Body of pancreas (tissue), 4 donors: Measurements from ENCODE around the gene CYP46A1. TPM values are rescaled to one million over a fixed set of nuclear protein-coding genes. Genes with fewer than 3 reads are reported as not detected.

Source experiments
- ATAC-seq: fragments of 150-250 bp; one replicate; pipeline ENCODE4 v1.9.1; 2016
- DNase-seq, 4 donors: peaks; one replicate each; pipeline ENCODE4 v3.0.0-alpha.2; 2019
- H3K27ac ChIP-seq, 4 donors: fragments of 200-600 bp; sonication (generic); 1 replicate in 3 of 4; 2 replicates in 1 of 4; pipeline versions ENCODE4 v1.5.1 to v1.6.1; 2016 to 2019; ENCODE audit warnings: mild to moderate bottlenecking in 1 of 4, mixed read lengths in 1 of 4, moderate library complexity in 1 of 4
- H3K27me3 ChIP-seq, 2 donors: fragments of 200-600 bp; sonication (generic); one replicate each; pipeline ENCODE4 v1.6.0; 2016; ENCODE audit warnings: mild to moderate bottlenecking in 1 of 2
- H3K36me3 ChIP-seq, 2 donors: fragments of 200-600 bp; sonication (generic); replicated peaks in 1 of 2; 2 replicates each; pipeline ENCODE4 v1.5.1; 2016; ENCODE audit warnings: low read depth in 2 of 2; ENCODE audit not compliant: insufficient read depth in 1 of 2
- H3K4me1 ChIP-seq: fragments of 200-600 bp; sonication (generic); one replicate; pipeline ENCODE4 v1.6.0; 2016
- H3K4me3 ChIP-seq, 2 donors: fragments of 200-600 bp; sonication (generic); 1 replicate in 1 of 2; 2 replicates in 1 of 2; pipeline ENCODE4 v1.5.1; 2016 to 2019
- H3K9me3 ChIP-seq, 3 donors: fragments of 200-600 bp; sonication (generic); 1 replicate in 2 of 3; 2 replicates in 1 of 3; pipeline ENCODE4 v1.5.1; 2016
- CTCF ChIP-seq, 7 experiments: fragments of 450-650 bp in 4 of 7; fragments of 200-600 bp in 3 of 7; sonication (generic) in 3 of 7; IDR thresholded peaks; one replicate each; pipeline ENCODE4 v1.5.1; 2016 to 2019; ENCODE audit warnings: antibody characterized with exemption in 7 of 7
- POLR2A ChIP-seq, 3 donors: fragments of 450-650 bp; IDR thresholded peaks; one replicate each; pipeline ENCODE4 v1.6.1; 2016; ENCODE audit warnings: antibody characterized with exemption in 3 of 3, mild to moderate bottlenecking in 2 of 3
- WGBS, 2 donors: methylation state at CpG; one replicate each; pipeline ENCODE4 v1.1.5; 2017; 5-methylcytosine and 5-hydroxymethylcytosine counted together
- intact Hi-C: fragments of 100-400 bp; cut with DNase I; formaldehyde crosslinking; loops from one replicate; pipeline ENCODE4 v1.15.1; 2023
- total RNA-seq, 2 donors: library from RNA; depleted of rRNA; stranded (reverse); fragments of >200 nt; gene quantifications; one replicate each; pipeline ENCODE4 v1.1.0, GENCODE V29; 2016

Gene CYP46A1
- total RNA-seq, 2 donors from 2014 or later = 1.3 to 4.9 TPM

GRCh38 chr14:99751539-99752485 is 67.7 kb downstream of the CYP46A1 start:
- intact Hi-C loops = no loop called here
- DNase-seq (no peak), ATAC-seq (no peak)
- Histone ChIP-seq H3K4me1 (peaks cover 49% of the 10 kb centered on the region), H3K27me3 (no peaks in the 10 kb centered on the region), H3K36me3 (no peaks in the 10 kb centered on the region), H3K4me3 (no peak overlapping the region), H3K27ac (peak overlapping the region in 3 of 4 donors; percentile 5 to 57 (median 44)), H3K9me3 (no peaks in the 10 kb centered on the region)
- TF ChIP-seq CTCF (IDR thresholded peaks at IDR 0.05) (no peak), POLR2A (IDR thresholded peaks at IDR 0.05) (no peak)
- WGBS, 2 donors = 56 to 77% methylated on average over 16 to 25 of the region's 25 CpGs

GRCh38 chr14:99752486-99753121 is 68.5 kb downstream of the CYP46A1 start:
- peak in 1 of 4 donors; percentile 16 for DNase-seq
- peaks cover 45% of the 10 kb centered on the region for H3K4me1 ChIP-seq
- intact Hi-C loops = no loop called here

GRCh38 chr14:99753225-99754140 is 69.4 kb downstream of the CYP46A1 start:
- WGBS, 2 donors = 44 to 57% methylated on average over 16 of the region's 16 CpGs

More at GRCh38 chr14:99752486-99753121, 68.5 kb downstream of the CYP46A1 start:
- TF ChIP-seq POLR2A (IDR thresholded peaks at IDR 0.05) (no peak), CTCF (IDR thresholded peaks at IDR 0.05) (no peak)
- Histone ChIP-seq H3K4me3 (no peak overlapping the region), H3K27me3 (no peaks in the 10 kb centered on the region), H3K36me3 (no peaks in the 10 kb centered on the region), H3K9me3 (no peaks in the 10 kb centered on the region), H3K27ac (peak overlapping the region in 2 of 4 donors; percentile 44 to 57)
- peak; percentile 30 for ATAC-seq
- WGBS, 2 donors = 46 to 58% methylated on average over 8 to 9 of the region's 9 CpGs

More at GRCh38 chr14:99753225-99754140, 69.4 kb downstream of the CYP46A1 start:
- Histone ChIP-seq H3K4me3 (no peak overlapping the region), H3K27ac (peak overlapping the region in 1 of 4 donors; percentile 36), H3K27me3 (no peaks in the 10 kb centered on the region), H3K9me3 (no peaks in the 10 kb centered on the region), H3K36me3 (no peaks in the 10 kb centered on the region), H3K4me1 (peaks cover 45% of the 10 kb centered on the region)
- intact Hi-C loops = no loop called here
- TF ChIP-seq CTCF (IDR thresholded peaks at IDR 0.05) = no peak
- no peak for TF ChIP-seq POLR2A (IDR thresholded peaks at IDR 0.05)
- ATAC-seq (no peak), DNase-seq (peak in 1 of 4 donors; percentile 9)
